Activated CD8-positive, alpha-beta memory T cell treated with anti-CD3 and anti-CD28 coated beads for 1 hour (primary cell): Measurements from ENCODE around the gene L1CAM.

Source experiments
- DNase-seq, 2 donors: peaks; one replicate each; pipeline ENCODE4 v3.0.0-alpha.2; 2020; ENCODE audit warnings: low read depth in 1 of 2; ENCODE audit errors: extremely low read depth in 1 of 2

L1CAM gene

DNA sequence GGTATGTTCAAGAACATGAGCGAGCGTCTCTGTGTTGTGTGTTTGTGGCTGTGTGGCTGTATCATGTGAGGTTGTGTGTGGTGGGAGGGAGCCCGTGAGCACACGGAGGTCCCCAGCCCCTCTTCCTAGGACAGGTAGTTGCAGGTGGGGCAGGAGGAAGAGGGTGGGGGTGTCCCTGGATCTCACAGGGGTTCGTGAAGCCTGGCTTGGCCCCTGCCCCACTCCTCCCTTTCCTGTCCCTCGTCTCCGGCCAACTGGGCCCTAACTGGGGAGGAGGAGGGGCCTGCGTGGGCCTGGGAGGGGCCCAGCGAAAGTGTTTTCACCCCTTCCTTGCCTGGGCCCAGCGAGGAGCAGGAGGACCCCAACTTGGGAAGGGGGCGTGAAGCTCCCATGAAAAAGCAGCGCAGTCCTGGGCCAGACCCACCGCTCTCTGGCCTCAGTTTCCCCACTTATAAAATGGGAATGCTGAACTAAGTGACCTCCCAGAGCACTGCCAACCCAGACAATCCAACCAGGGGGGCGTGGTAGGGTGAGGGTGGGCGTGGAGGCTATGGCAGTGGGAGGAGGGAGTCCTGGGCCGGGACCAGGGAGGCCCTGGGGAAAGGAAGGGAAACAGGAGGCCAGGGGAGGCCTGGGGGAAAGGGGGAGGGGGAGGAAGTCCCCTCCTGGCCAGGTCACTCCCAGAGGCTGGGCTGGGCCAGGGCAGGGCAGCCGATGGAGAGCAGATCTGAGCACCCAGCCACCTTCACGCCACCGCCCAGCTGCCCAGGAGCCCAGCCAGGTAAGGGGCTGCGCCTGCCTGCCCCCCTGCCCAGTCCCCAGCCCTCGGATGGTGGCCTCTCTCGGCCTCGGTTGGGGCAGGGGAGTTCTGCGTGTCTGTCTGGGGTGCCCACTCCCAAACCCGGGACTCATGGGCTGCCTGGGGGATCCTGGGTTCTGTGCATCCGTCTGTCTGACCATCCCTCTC is 18.3 kb upstream of the L1CAM start, which contains the start of gene AVPR2:
AVPR2 (plus strand) TSS at position 683 of the 967 bp plus-strand sequence. CDS start 473 bp downstream, outside the sequence.
- DNase-seq: no peak

DNA sequence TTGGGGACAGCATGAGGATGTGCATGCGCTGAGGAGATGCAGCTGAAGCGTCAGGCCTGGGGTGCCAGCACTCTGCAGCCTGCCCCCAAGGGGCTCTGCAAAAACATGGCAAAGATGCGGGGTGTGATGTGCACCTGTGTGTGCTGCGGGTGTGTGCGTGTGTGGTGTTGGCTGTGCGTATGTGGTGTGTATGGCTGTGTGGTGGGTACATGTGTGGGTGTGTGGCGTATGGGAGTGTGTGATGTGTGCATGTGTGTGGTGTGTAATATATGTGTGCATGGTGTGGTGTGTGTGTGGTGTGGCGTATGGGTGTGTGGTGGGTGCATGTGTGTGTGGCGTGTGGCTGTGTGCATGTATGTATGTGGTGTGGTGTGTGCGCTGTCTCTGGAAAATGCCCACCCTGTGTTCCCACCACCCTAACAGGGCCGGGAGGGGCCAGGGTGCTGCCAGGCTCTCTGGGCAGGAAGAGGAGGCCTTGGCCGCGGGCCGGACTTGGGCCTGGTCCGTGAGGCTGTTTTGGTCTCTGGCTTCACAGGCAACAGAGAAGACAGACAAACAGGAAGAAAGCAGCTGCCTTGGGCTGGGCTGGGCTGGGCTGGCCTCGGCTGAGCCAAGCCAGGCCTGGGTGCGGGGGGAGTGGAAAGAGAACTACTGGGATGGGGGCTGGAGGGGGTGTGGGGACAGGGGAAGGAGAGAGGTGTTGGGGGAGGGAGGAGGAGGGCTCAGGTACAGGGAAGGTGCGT is 17.4 kb upstream of the L1CAM start:
- no peak for DNase-seq

DNA sequence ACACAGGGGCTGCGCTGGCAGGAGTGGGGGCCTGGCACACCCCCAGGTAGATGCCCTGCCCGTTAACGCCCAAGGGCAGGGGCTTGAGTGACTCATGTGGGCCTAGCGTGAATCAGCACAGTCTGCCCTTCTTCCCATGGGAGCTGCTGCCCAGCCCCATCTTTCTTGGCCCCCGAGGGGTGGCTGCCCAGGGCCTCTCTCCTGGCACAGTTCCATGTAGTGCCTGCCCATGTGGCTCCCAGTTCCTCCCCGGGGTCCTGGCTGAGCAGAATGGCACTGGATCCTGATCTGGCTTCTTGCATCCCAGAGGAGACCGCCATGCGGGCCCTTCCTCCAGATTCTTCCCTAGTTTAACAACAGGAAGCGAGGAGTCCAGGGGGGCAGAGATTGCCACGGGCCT is 16.4 kb upstream of the L1CAM start:
- DNase-seq: no peak

DNA sequence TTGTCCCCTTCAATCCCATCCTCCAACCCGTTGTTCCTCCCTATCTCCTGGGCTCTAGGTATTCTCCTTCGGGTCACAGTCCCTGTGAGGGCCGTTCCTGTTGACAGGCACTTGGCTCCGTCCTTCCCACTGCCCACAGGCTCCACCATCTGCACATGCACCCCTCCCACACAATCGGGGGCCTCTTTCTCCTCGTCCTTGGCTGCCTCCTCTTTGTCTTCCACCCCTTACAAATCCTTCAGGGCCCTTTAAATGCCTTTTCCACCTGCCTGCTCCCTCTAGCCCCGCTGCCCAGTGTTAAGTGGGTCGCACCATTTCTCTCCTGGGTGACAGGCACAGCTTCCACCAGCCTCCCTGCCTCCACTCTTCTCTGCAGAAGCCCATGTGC is 15.8 kb upstream of the L1CAM start:
- DNase-seq: no peak

DNA sequence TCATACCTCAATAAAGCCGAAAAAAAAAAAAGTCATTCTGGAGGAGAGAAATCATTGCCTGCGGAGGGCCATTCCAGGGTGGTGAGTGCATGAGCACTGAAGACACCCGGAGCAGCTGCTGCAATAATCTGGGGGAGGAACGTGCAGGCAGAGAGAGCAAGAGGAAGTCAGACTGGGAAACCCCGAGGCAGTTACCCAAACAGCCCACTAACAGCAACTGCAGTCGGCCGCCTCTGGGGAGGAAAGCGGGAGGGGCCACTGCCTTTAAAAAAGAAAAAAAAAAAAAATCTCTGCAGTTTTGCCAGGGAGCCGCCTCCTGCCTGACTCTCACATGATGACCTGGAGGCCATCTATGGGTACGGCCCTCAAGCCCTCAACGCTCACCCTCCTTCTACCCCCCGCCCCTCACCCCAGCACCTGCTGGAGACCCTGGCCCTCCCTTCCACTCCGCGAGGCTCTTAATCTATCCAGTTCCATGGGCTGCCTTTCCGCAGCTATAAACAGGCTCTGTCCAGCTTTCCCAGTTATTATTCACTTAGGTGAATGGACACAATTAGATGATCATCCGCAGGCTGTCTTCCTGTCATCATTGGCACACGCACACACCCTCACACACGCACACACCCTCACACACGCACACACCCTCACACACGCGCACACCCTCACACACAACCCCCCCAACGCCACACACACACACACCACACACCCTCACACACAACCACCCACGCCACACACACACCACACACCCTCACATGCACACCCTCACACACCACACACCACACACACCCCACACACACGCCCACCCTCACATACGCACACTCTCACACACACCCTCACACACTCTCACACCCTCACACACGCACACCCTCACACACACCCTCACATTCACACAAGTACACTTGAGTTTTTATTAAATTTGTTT is 15.1 kb upstream of the L1CAM start:
- no peak for DNase-seq

DNA sequence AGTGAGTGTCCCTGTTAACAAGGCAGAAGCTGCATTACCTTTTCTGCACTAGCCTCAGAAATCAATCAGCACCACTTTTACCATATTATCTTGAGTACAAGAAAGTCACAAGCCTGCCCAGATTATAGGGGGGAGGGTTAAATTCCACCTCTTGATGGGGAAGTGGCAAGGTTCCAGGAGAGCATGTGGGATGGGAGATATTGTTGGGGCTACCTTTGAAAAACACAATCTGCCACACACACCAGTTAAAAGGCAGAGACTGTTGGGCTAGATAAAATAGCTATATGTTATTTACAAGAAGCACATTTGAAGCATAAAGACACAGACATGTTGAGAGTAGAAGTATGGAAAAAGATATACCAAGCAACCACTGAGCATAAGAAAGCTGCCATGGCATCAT is 11.9 kb upstream of the L1CAM start:
- no peak for DNase-seq

DNA sequence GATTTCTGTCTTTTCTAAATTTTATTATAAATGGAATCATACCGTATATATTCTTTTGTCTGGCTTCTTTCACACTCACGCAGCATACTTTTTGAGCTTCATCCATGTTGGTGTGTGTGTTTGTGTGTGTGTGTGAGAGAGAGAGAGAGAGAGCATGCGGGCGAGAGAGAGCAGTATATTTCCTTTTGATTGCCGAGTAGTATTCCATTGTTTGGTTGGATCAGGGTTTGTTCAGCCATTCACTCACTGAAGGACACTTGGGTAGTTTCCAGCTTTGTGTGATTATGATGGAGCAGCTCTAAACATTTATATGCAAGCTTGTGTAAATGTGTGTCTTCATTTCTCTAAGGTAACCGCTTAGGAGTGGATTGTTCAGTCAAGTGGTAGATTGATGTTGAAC is 3.1 kb upstream of the L1CAM start:
- DNase-seq: no peak

DNA sequence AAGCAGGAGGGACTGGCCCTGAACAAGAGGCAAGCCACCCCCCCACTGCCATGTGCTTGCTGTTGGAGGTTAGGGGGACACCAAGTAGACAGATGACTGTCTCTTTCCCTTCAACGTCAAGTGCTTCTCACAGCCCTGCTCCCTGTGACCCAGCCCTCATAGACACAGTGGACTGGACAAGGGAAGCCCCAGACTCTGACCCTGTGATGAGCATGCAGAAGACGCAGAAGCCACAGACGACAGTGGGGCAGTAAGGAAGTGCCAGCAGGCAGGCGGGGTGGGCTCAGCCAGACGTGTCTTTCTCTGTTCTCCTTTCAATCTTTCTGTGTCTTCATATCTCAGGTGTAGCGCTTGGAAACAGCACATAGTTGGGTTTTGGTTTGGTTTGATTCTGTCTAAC is 2.4 kb upstream of the L1CAM start:
- no peak for DNase-seq

DNA sequence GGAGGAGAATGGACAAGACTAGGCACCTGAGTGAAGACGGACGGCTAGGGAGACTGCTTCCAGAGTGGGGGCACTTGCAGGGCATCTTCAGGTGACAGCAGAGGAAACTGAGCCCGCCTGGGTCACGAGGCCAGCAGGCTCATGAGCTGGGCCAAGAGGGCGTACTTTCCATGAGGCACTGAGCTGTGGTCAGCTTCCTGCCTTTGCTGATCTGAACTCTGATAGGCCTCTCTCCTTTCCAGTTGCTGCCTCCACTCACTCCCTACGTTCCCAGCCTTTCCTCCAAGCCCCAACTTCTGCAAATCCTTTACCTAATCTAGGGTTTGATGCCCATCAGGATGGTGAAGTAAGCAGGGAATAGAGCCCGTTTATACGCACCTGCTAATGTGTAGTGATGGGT is 1.4 kb upstream of the L1CAM start:
- DNase-seq: no peak

DNA sequence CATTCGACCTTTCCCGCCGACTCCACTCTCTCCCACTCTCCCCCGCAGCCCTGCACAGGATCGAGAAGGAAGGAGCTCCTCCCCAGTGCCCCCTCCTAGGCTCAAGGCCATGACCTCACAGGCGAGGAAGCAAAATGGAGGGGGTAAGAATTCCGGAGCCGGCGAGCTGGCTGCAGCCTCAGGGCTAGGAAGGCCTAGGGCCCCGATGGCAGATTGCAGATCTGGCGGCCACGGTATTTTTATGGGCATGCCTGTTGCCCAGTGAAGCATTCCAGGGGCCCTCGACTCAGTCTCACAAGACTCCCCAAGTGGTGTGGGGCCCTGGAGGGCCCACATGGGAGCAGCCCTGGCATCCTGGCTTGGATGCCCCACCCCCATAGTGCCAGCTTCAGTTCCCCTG is 942 bp upstream of the L1CAM start:
- no peak for DNase-seq

DNA sequence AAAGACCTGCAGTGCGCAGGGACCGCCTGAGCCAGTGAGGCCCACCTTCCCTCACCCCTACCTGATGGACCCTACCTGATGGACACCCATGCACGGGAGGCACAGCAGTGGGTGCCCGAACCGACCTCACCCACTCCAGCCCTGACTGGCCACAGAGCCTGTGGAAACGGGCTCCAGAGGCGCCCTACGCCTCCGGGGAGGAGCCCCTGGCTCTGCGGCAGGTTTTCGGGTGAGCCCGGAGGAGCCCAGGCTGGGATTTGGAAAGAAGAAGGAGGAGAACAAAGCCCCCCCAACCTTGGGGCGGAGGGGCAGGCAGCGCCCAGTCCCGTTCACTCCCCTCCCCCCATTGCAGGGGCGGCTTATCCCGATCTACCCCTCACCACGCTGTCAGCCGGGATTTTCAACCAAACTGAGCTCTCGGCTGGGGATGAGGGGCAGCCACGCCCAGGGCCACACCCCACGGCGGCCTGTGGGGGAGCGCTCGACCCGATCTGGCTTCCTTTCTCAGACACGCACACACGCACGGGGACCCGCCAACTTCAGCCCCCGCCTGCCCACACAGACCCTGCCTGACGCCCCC is 675 bp downstream of the L1CAM start:
- DNase-seq: no peak

DNA sequence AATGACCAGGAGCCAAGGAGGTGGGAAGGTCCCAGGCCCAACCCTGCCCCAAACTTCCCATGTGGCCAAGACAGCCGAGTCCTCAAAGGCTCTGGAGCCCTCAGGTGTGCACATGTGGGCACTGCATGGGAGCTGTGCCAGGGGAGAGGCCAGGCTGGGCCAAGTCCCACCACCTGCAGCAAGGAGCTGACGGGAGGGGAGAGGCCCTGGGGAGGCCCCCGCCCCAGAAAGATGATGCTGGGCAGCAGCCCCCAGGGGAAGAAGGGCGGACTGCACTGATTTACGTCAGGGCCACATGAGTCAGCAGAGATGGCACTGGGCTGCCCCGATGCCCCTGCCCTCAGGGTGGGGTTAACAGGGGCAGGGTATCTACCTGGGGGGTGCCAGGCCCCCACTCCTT is 1.4 kb downstream of the L1CAM start:
- no peak for DNase-seq

DNA sequence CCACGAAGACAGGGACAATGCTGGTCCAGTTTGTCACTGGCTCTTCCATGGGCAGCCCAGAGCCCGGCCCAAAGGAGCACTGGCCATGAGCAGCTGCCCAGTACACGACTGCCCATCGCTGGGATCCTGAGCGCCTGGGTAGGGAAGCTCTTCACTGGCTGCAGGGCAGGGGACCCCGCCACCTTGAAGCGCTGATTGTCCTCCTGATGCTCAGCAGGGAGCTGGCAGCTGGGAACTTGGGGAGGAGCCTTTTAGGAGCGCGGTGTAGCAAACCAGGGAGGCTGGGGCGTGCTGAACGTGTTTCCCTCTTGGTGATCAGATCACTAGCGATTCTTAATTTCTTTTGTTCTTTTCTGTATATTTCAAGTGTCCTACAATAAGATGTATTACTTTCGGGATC is 1.8 kb downstream of the L1CAM start:
- no peak for DNase-seq

DNA sequence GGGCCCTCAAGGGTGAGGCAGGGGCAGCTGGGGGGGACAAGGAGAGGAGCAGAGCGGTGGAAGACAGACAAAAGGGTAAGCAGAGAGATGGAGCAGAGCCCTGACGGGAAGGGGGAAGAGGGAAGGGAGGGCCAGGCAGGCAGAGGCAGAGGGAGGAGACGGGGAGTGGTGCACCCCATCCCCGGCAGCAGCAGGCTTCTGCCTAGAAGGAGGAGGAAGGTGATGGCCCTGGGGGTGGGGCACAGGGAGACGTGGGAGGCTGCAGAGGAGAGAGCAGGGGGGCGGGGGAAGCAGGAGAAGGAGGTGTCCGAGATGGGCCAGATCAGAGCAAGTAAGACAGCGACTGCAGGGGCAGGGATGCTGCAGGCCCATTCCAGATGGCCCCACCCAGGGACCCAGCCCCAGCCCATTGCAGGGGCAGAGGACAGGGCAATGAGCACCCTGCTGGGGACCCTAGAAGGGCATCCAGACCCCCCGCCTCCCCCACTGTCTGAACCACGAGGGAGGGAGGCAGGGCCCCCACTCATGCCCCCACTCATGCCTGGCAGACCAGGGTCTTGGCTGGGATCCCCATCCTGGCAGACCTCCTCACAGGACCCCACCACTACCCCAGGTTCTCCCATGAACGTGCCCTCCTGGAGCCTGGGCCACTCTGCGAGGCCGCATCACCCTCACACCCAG is 2.7 kb downstream of the L1CAM start:
- DNase-seq: no peak

DNA sequence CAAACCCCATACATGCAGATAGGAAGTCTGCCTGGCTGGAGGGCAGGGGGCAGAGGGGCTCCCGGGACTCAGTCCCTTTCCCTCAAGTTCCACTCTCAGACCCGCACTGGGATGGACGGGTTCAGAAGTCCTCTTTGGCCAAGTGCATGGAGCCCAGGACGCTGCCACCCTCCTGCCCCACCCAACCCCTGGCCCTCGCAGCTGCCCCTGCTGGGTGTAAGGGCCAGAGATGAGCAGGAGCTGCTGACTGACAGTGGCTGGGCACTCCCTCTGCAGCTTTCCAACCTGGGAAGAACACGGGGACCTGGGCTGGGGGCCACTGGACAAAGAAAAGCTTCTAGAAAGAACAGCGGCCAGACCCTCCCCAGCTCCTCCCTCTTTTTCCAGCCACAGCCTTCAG is 3.4 kb downstream of the L1CAM start:
- no peak for DNase-seq

DNA sequence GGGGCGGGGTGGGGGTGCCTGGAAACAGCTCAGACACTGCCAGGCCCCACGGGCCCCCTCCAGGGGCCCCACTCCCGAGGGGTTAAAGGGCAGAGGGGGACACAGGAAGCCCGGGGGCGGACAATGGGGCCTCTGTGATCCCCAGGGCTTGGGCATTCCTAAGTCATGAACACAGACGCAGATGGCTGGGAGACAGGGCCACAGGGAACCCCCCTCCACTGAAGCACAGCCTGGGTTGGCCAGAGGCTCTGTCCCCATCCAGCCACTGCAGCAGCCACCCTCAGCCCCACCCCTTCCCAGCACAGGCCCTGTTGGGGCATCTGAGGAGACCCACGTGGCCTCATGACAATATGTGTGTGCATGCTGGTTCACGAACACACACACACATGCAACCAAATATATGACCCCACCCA is 3.9 kb downstream of the L1CAM start:
- DNase-seq: no peak

DNA sequence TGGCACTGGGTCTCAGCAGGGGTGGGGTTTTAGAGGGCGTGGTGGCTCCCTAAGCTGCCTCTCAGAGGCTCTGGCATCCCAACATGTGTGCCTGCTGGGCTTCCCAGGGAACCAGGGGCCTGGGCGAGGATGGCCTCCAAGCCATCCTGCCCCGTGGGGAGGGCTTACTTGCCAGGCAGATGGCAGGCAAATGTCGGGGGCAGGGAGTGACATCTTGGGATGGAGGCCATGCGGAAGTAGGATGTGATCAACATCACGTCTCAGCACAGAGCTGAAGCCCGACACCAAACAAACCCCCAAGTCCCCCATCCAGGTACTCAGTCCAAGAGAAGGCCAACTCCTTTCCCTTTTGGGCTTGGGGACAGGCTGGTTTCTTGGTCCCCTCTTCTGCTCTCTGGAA is 4.7 kb downstream of the L1CAM start:
- no peak for DNase-seq

DNA sequence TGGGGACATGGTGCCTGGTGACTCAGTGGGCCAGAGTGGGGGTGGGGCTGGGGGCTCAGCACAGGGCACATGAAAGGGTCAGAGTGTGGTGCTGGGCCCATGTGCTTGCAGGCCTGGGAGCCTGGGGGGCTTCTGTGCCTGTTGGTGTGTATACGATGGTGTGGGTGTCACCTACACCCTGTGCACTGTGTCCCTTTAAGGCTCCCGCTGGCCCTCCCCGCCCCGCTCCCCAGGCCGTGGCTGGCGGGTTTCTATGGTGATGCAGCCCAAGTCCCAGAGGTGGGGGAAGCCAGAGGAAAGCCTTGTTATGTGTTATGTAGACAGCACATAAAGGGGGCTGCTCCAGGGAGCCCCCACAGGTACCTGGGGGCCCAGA is 5.5 kb downstream of the L1CAM start:
- DNase-seq: no peak

DNA sequence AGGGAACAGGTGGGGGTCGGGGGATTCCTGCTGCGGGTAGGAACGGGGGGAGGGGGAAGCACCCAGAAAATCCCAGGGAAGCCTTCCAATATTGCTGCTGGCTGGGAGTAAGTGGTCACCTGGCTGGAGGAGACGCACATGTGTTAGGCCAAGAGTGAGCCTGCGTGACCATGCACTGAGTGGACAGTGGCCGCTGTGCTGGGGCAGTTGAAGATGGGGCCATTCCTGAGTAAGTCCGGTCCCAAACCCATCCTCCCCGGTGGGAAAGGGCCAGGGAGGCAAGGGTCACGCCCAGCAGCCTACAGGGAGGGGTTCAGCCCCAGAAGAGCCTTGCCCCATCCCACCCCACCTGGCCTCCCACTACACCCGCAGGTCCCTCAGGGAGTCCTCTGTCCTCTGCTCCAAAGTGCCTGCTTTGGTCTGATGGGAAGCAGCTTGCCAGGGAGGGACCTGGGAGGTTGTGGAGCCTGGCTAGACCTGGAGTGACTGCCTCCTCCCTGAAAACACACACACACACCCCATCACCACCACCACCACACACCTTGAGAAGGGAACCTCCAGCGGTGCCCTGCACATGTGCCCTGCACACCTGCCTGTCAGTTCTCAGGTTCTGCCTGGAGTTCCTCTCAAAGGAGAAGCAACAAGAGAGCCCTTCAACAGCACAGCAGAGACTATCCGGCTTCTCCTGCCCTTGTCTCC is 6.1 kb downstream of the L1CAM start:
- no peak for DNase-seq
